GM23338 (cell line): ENCODE results near the gene UBE3B. TPM values are rescaled to one million over a fixed set of nuclear protein-coding genes. Genes with fewer than 3 reads are reported as not detected.

Source experiments
- ATAC-seq: fragments of 200-7000 bp; cut with Tn5 transposase; 3 replicates; pipeline ENCODE4 v1.9.1; 2020
- DNase-seq: peaks from one replicate; pipeline ENCODE4 v3.0.0-alpha.2; 2015; ENCODE audit warnings: low spot score
- H2AFZ ChIP-seq: fragments of 200-600 bp; sonication (generic); 2 replicates; pipeline ENCODE4 v1.8.0; 2016; ENCODE audit warnings: antibody characterized with exemption, mild to moderate bottlenecking, moderate library complexity
- H3F3A ChIP-seq: fragments of 200-600 bp; sonication (generic); replicated peaks from 2 replicates; pipeline ENCODE4 v1.8.0; 2017; ENCODE audit warnings: antibody characterized with exemption, mixed run types, low read depth
- H3K27ac ChIP-seq: fragments of 200-600 bp; sonication (generic); 2 replicates; pipeline ENCODE4 v1.6.1; 2016; ENCODE audit warnings: low read depth
- H3K27me3 ChIP-seq: fragments of 200-600 bp; sonication (generic); 2 replicates; pipeline ENCODE4 v1.8.0; 2016; ENCODE audit warnings: mild to moderate bottlenecking, mixed run types, moderate library complexity; ENCODE audit not compliant: insufficient read depth
- H3K36me3 ChIP-seq: fragments of 200-600 bp; sonication (generic); 2 replicates; pipeline ENCODE4 v1.8.0; 2016; ENCODE audit warnings: mild to moderate bottlenecking; ENCODE audit not compliant: insufficient read depth
- H3K4me1 ChIP-seq: fragments of 200-600 bp; sonication (generic); 2 replicates; pipeline ENCODE4 v1.8.0; 2016; ENCODE audit warnings: mild to moderate bottlenecking, moderate library complexity; ENCODE audit not compliant: insufficient read depth
- H3K4me2 ChIP-seq: fragments of 200-600 bp; sonication (generic); 2 replicates; pipeline ENCODE4 v1.7.1; 2017; ENCODE audit warnings: mixed run types
- H3K4me3 ChIP-seq: fragments of 200-600 bp; sonication (generic); 2 replicates; pipeline ENCODE4 v1.6.1; 2016; ENCODE audit warnings: mixed run types
- H3K79me2 ChIP-seq: fragments of 200-600 bp; sonication (generic); replicated peaks from 2 replicates; pipeline ENCODE4 v1.8.0; 2017; ENCODE audit warnings: mild to moderate bottlenecking; ENCODE audit not compliant: insufficient read depth
- H3K9me2 ChIP-seq: fragments of 200-600 bp; sonication (generic); 2 replicates; pipeline ENCODE4 v1.8.0; 2017; ENCODE audit not compliant: insufficient read depth
- H4K20me1 ChIP-seq: fragments of 200-600 bp; sonication (generic); replicated peaks from 2 replicates; pipeline ENCODE4 v1.8.0; 2017; ENCODE audit warnings: mild to moderate bottlenecking; ENCODE audit not compliant: insufficient read depth
- H3K27ac Mint-ChIP-seq: 2 replicates; pipeline ENCODE4 v1.8.0; 2020; ENCODE audit warnings: inconsistent platforms, mild to moderate bottlenecking, moderate library complexity, mixed read lengths
- H3K27me3 Mint-ChIP-seq: 3 replicates; pipeline ENCODE4 v1.8.0; 2022; ENCODE audit warnings: low read depth, mild to moderate bottlenecking, moderate library complexity, mixed read lengths, inconsistent platforms; ENCODE audit not compliant: insufficient read depth, poor library complexity
- H3K36me3 Mint-ChIP-seq: 3 replicates; pipeline ENCODE4 v1.8.0; 2021; ENCODE audit warnings: low read depth, mild to moderate bottlenecking, inconsistent platforms, moderate library complexity, mixed read lengths
- H3K4me1 Mint-ChIP-seq: 3 replicates; pipeline ENCODE4 v1.8.0; 2020; ENCODE audit warnings: mild to moderate bottlenecking, inconsistent platforms, mixed read lengths
- H3K4me3 Mint-ChIP-seq: 3 replicates; pipeline ENCODE4 v1.8.0; 2021; ENCODE audit warnings: moderate library complexity, mild to moderate bottlenecking, inconsistent platforms, mixed read lengths
- H3K9me3 Mint-ChIP-seq: 3 replicates; pipeline ENCODE4 v1.8.0; 2020; ENCODE audit warnings: moderate library complexity, mild to moderate bottlenecking, inconsistent platforms, mixed read lengths
- CREB1 ChIP-seq: fragments of 250-450 bp; sonication (Bioruptor Pico); IDR thresholded peaks from 2 replicates; pipeline ENCODE4 v1.5.0; 2020; ENCODE audit warnings: low read depth, mild to moderate bottlenecking, moderate library complexity
- REST ChIP-seq: IDR thresholded peaks from one replicate; pipeline ENCODE4 v1.6.1; 2018; ENCODE audit warnings: antibody characterized with exemption; ENCODE audit not compliant: unreplicated experiment
- STAT1 ChIP-seq: IDR thresholded peaks from one replicate; pipeline ENCODE4 v1.6.1; 2016; ENCODE audit warnings: antibody characterized with exemption; ENCODE audit not compliant: unreplicated experiment
- ZNF114 ChIP-seq: fragments of 250-450 bp; sonication (Bioruptor Pico); IDR thresholded peaks from 2 replicates; pipeline ENCODE4 v1.5.0; 2020; ENCODE audit warnings: mild to moderate bottlenecking, moderate library complexity
- ZNF331 ChIP-seq: fragments of 250-450 bp; sonication (Bioruptor Pico); IDR thresholded peaks from 2 replicates; pipeline ENCODE4 v1.5.0; 2020; ENCODE audit warnings: low read depth, mild to moderate bottlenecking, moderate library complexity
- polyA plus RNA-seq: library from polyadenylated mRNA; unstranded; fragments of >200 nt; fragmentation: Nextera tagmentation; extraction: Ambion mirVana; gene quantifications from 2 replicates; pipeline ENCODE4 v1.2.1, GENCODE V29; 2016
- total RNA-seq: library from RNA; depleted of rRNA; stranded (reverse); fragments of >200 nt; shearing (Covaris generic); gene quantifications from 2 replicates; pipeline ENCODE4 v1.2.3, GENCODE V29; 2014

The UBE3B gene
- total and polyA plus RNA-seq, 2 experiments from 2014 or later: 20.8 TPM

GRCh38 chr12:109443794-109444193, 33.6 kb upstream of the UBE3B start (continued):
- TF ChIP-seq REST: no peak

GRCh38 chr12:109444259-109444658, 33.2 kb upstream of the UBE3B start:
- Histone ChIP-seq H4K20me1 (peaks cover 2% of the 10 kb centered on the region; the same call in 1 of the 2 replicates), H2AFZ (no peak overlapping the region), H3K36me3 (peaks cover 4% of the 10 kb centered on the region; the same call in 1 of the 2 replicates), H3F3A (no peaks in the 10 kb centered on the region), H3K4me2 (no peak overlapping the region), H3K4me3 (no peak overlapping the region), H3K27ac (no peak overlapping the region), H3K27me3 (no peaks in the 10 kb centered on the region), H3K79me2 (peaks cover 8% of the 10 kb centered on the region; the same call in 1 of the 2 replicates), H3K4me1 (no peaks in the 10 kb centered on the region), H3K9me2 (no peaks in the 10 kb centered on the region)
- DNase-seq (no peak), ATAC-seq (no peak)
- H3K27me3 Mint-ChIP-seq: peaks cover 2% of the 10 kb centered on the region
- no peak overlapping the region for H3K4me3 Mint-ChIP-seq
- H3K36me3 Mint-ChIP-seq: peaks cover 15% of the 10 kb centered on the region; the same call in 2 of the 3 replicates
- H3K4me1 Mint-ChIP-seq: peaks cover 8% of the 10 kb centered on the region; the same call in 2 of the 3 replicates
- TF ChIP-seq ZNF331 (CRISPR knock-in tag): no peak
- no peak overlapping the region for H3K27ac Mint-ChIP-seq
- H3K9me3 Mint-ChIP-seq: no peaks in the 10 kb centered on the region

GRCh38 chr12:109445191-109445609, 32.2 kb upstream of the UBE3B start:
- H3K4me3 Mint-ChIP-seq: no peak overlapping the region
- H3K4me1 ChIP-seq: no peaks in the 10 kb centered on the region
- peaks cover 3% of the 10 kb centered on the region for H3K27me3 Mint-ChIP-seq
- no peaks in the 10 kb centered on the region for H3F3A ChIP-seq
- peaks cover 22% of the 10 kb centered on the region; the same call in 2 of the 3 replicates for H3K36me3 Mint-ChIP-seq
- H3K27me3 ChIP-seq: no peaks in the 10 kb centered on the region
- H3K79me2 ChIP-seq: peaks cover 17% of the 10 kb centered on the region; the same call in 1 of the 2 replicates
- DNase-seq: no peak
- no peaks in the 10 kb centered on the region for H3K9me2 ChIP-seq
- peaks cover 8% of the 10 kb centered on the region; the same call in 2 of the 3 replicates for H3K4me1 Mint-ChIP-seq
- H4K20me1 ChIP-seq: peaks cover 5% of the 10 kb centered on the region; the same call in 1 of the 2 replicates
- H2AFZ ChIP-seq: no peak overlapping the region
- no peak overlapping the region for H3K4me2 ChIP-seq
- no peak overlapping the region for H3K4me3 ChIP-seq
- ATAC-seq: no peak
- H3K9me3 Mint-ChIP-seq: no peaks in the 10 kb centered on the region
- H3K36me3 ChIP-seq: peaks cover 4% of the 10 kb centered on the region; the same call in 1 of the 2 replicates
- no peak for TF ChIP-seq CREB1 (CRISPR knock-in tag)
- TF ChIP-seq ZNF114 (CRISPR knock-in tag): no peak
- TF ChIP-seq STAT1: no peak
- no peak overlapping the region for H3K27ac Mint-ChIP-seq
- no peak overlapping the region for H3K27ac ChIP-seq
